Sigmoid colon (tissue), 7 donors: ENCODE results near the gene SORT1. TPM values are rescaled to one million over a fixed set of nuclear protein-coding genes. Genes with fewer than 3 reads are reported as not detected.
"Not testable (repeated sequence)": the region's sequence is repeated elsewhere in the genome, so short reads cannot be mapped to it uniquely, and the experiment has no call there.

ENCODE experiments used
- DNase-seq: peaks from one replicate; pipeline ENCODE4 v3.0.0-alpha.2; 2019
- H3K27ac ChIP-seq, 4 donors: fragments of 200-600 bp; sonication (generic); one replicate each; pipeline ENCODE4 v1.5.1; 2016 to 2019; ENCODE audit warnings: mild to moderate bottlenecking in 1 of 4
- H3K27me3 ChIP-seq, 3 donors: fragments of 200-600 bp; sonication (generic); one replicate each; pipeline ENCODE4 v1.5.1; 2019; ENCODE audit warnings: mild to moderate bottlenecking in 1 of 3
- H3K36me3 ChIP-seq, 4 donors: fragments of 200-600 bp; sonication (generic); one replicate each; pipeline ENCODE4 v1.5.1; 2016 to 2019
- H3K4me1 ChIP-seq, 4 donors: fragments of 200-600 bp; sonication (generic); one replicate each; pipeline ENCODE4 v1.5.1; 2017 to 2019
- H3K4me3 ChIP-seq, 4 donors: fragments of 200-600 bp; sonication (generic); one replicate each; pipeline ENCODE4 v1.5.1; 2017 to 2019; ENCODE audit warnings: mild to moderate bottlenecking in 2 of 4, moderate library complexity in 1 of 4
- H3K9me3 ChIP-seq, 4 donors: fragments of 200-600 bp in 3 of 4; sonication (generic) in 3 of 4; one replicate each; pipeline versions ENCODE4 v1.5.1 to v1.6.1; 2013 to 2019
- CTCF ChIP-seq, 4 experiments: fragments of 450-650 bp in 3 of 4; fragments of 200-600 bp in 1 of 4; IDR thresholded peaks; one replicate each; pipeline ENCODE4 v1.5.1; 2016 to 2019; ENCODE audit warnings: antibody characterized with exemption in 4 of 4, mild to moderate bottlenecking in 3 of 4, moderate library complexity in 2 of 4
- EP300 ChIP-seq, 4 donors: sonication (generic); formaldehyde crosslinking; IDR thresholded peaks; one replicate each; pipeline ENCODE4 v1.6.1; 2017; ENCODE audit warnings: antibody characterized with exemption in 4 of 4
- POLR2A ChIP-seq, 2 donors: fragments of 450-650 bp; IDR thresholded peaks; one replicate each; pipeline ENCODE4 v1.6.1; 2016; ENCODE audit warnings: antibody characterized with exemption in 2 of 2, mild to moderate bottlenecking in 2 of 2, moderate library complexity in 2 of 2
- POLR2AphosphoS5 ChIP-seq, 4 donors: sonication (generic); formaldehyde crosslinking; IDR thresholded peaks; one replicate each; pipeline ENCODE4 v1.6.1; 2017; ENCODE audit warnings: antibody characterized with exemption in 4 of 4
- WGBS, 2 donors: extraction: QIAGEN DNeasy Blood & Tissue Kit; methylation state at CpG; one replicate each; pipeline ENCODE4 v1.1.7; 2013; 5-methylcytosine and 5-hydroxymethylcytosine counted together
- intact Hi-C: fragments of 100-400 bp; cut with DNase I; formaldehyde crosslinking; loops from one replicate; pipeline ENCODE4 v1.15.1; 2023
- polyA plus RNA-seq, 3 donors: library from polyadenylated mRNA; stranded (reverse); fragments of 200-250 nt; gene quantifications; one replicate each; pipeline ENCODE4 v1.2.3, GENCODE V29; 2013
- total RNA-seq, 4 donors: library from RNA; depleted of rRNA; stranded (reverse); fragments of >200 nt; gene quantifications; one replicate each; pipeline ENCODE4 v1.1.0, GENCODE V29; 2016
- donor health status: healthy with polysubstance abuse.
- donor health status: Bipolar disorder and iron deficiency.
- donor health status: healthy.

The SORT1 gene
- total and polyA plus RNA-seq, 7 donors, result 7.2 to 55.1 (median 37.0) TPM

- Histone ChIP-seq H3K4me1 (no peaks in the 10 kb centered on the region), H3K9me3 (no peaks in the 10 kb centered on the region), H3K27ac (no peak overlapping the region), H3K36me3 (no peaks in the 10 kb centered on the region), H3K27me3 (no peaks in the 10 kb centered on the region), H3K4me3 (no peak overlapping the region)
- no peak for DNase-seq
- 86 to 96% methylated on average over 1 of the region's 1 CpG for WGBS, 2 donors
- no peak for TF ChIP-seq EP300 (IDR thresholded peaks at IDR 0.05)
- no peak for TF ChIP-seq POLR2A (IDR thresholded peaks at IDR 0.05)
- TF ChIP-seq CTCF (IDR thresholded peaks at IDR 0.05), result no peak
- TF ChIP-seq POLR2AphosphoS5 (IDR thresholded peaks at IDR 0.05), result no peak
- intact Hi-C loops, result no loop called here
Measured at GRCh38 chr1:109290137-109290536, 107.6 kb downstream of the SORT1 start.

GRCh38 chr1:109286762-109287161 lies 111.0 kb downstream of the SORT1 start:
- DNase-seq, H3K4me3 ChIP-seq, H3K27ac ChIP-seq, H3K36me3 ChIP-seq, H3K9me3 ChIP-seq, H3K27me3 ChIP-seq, intact Hi-C loops: not testable (repeated sequence)
- 92% methylated on average over 5 of the region's 5 CpGs for WGBS, 2 donors
- H3K4me1 ChIP-seq, result peaks cover 0 to 21% (median 19%) of the 10 kb centered on the region in 4 donors

- intact Hi-C loops, result no loop called here
- 39 to 52% methylated on average over 17 of the region's 17 CpGs for WGBS, 2 donors
- peaks cover 0 to 25% (median 20%) of the 10 kb centered on the region in 4 donors for H3K4me1 ChIP-seq
- H3K4me3 ChIP-seq, result peak overlapping the region; percentile 52 to 66 (median 58)
- DNase-seq, result no peak
- no peaks in the 10 kb centered on the region for H3K9me3 ChIP-seq
- H3K27me3 ChIP-seq, result no peaks in the 10 kb centered on the region
- TF ChIP-seq CTCF (IDR thresholded peaks at IDR 0.05), result no peak
- TF ChIP-seq EP300 (IDR thresholded peaks at IDR 0.05), result no peak
- no peak for TF ChIP-seq POLR2AphosphoS5 (IDR thresholded peaks at IDR 0.05)
- no peak for TF ChIP-seq POLR2A (IDR thresholded peaks at IDR 0.05)
- H3K36me3 ChIP-seq, result no peaks in the 10 kb centered on the region
- H3K27ac ChIP-seq, result peak overlapping the region; percentile 85 to 93 (median 90)
Measured at GRCh38 chr1:109283748-109284600, 113.7 kb downstream of the SORT1 start.

GRCh38 chr1:109282952-109283747 lies 114.6 kb downstream of the SORT1 start, which contains the start of gene PSRC1:
TSS of gene PSRC1 (minus strand) at chr1:109283145.
- H3K27ac ChIP-seq, result peak within 1 kb of the TSS; percentile 85 to 93 (median 90)
- no peaks in the 10 kb centered on the region for H3K9me3 ChIP-seq
- peak; percentile 98 for DNase-seq
- H3K27me3 ChIP-seq, result no peaks in the 10 kb centered on the region
- TF ChIP-seq POLR2AphosphoS5 (IDR thresholded peaks at IDR 0.05) (peak; percentile 80 to 92 (median 91)), POLR2A (IDR thresholded peaks at IDR 0.05) (peak; percentile 47 to 75), EP300 (IDR thresholded peaks at IDR 0.05) (no peak), CTCF (IDR thresholded peaks at IDR 0.05) (peak; percentile 34 to 67 (median 44))
- peak within 1 kb of the TSS; percentile 52 to 66 (median 58) for H3K4me3 ChIP-seq
- H3K4me1 ChIP-seq, result peaks cover 0 to 25% (median 20%) of the 10 kb centered on the region in 4 donors
- WGBS, 2 donors, result 1% methylated on average over 56 of the region's 56 CpGs
- no peaks in the 10 kb centered on the region for H3K36me3 ChIP-seq
- intact Hi-C loops, result no loop called here

- Histone ChIP-seq H3K4me1 (peaks cover 0 to 25% (median 20%) of the 10 kb centered on the region in 4 donors), H3K27me3 (no peaks in the 10 kb centered on the region), H3K4me3 (peak overlapping the region; percentile 52 to 66 (median 58)), H3K36me3 (no peaks in the 10 kb centered on the region), H3K27ac (peak overlapping the region; percentile 85 to 93 (median 90)), H3K9me3 (no peaks in the 10 kb centered on the region)
- no peak for TF ChIP-seq POLR2A (IDR thresholded peaks at IDR 0.05)
- TF ChIP-seq EP300 (IDR thresholded peaks at IDR 0.05), result no peak
- no peak for TF ChIP-seq CTCF (IDR thresholded peaks at IDR 0.05)
- no peak for TF ChIP-seq POLR2AphosphoS5 (IDR thresholded peaks at IDR 0.05)
- DNase-seq, result no peak
- WGBS, 2 donors, result 8 to 18% methylated on average over 10 of the region's 10 CpGs
- intact Hi-C loops, result no loop called here
Measured at GRCh38 chr1:109282497-109282951, 115.2 kb downstream of the SORT1 start.
